ENCODE measurements around the gene PPP2R2D.

Gene PPP2R2D

GRCh38 chr10:131888186-131888604, 12.6 kb upstream of the PPP2R2D start:
- no peak for DNase-seq (ENCODE audit: extremely low spot score)
- TF ChIP-seq, protein P1, sequence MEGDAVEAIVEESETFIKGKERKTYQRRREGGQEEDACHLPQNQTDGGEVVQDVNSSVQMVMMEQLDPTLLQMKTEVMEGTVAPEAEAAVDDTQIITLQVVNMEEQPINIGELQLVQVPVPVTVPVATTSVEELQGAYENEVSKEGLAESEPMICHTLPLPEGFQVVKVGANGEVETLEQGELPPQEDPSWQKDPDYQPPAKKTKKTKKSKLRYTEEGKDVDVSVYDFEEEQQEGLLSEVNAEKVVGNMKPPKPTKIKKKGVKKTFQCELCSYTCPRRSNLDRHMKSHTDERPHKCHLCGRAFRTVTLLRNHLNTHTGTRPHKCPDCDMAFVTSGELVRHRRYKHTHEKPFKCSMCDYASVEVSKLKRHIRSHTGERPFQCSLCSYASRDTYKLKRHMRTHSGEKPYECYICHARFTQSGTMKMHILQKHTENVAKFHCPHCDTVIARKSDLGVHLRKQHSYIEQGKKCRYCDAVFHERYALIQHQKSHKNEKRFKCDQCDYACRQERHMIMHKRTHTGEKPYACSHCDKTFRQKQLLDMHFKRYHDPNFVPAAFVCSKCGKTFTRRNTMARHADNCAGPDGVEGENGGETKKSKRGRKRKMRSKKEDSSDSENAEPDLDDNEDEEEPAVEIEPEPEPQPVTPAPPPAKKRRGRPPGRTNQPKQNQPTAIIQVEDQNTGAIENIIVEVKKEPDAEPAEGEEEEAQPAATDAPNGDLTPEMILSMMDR (IDR thresholded peaks at IDR 0.05; ENCODE audit: control extremely low read depth, extremely low read depth, low read depth, missing control alignments): no peak
- CTCF ChIA-PET: interaction anchor here (1.2 to 2.0 kb wide), 2 partner anchors 121 to 135 kb away, joined by 3 to 15 read pairs; no protein-coding TSS in a partner anchor
- POLR2A ChIA-PET: no interaction called here

DNA sequence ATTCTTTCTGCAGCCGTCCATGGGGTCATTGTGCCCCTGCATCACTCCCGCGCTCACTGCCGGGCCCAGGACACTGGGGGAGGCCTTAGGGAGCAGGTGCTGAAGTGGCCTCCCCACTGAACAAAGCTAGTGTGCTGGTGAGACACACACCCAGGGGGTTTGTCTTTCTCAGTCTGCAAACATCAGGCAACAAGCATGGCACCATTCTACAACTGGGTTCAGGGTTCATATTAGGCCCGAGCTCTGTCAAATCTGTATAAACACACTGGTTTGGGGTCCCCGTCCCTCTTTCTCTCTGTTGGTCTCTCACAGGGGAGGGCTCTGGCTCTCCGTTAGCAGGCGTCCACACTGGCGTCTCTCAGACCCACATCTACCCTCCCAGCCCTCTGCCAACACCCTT, 11.1 kb upstream of the PPP2R2D start:
- ChIA-PET POLR2A (interaction anchor here (0.6 kb wide), 1 partner anchor 103 kb away, joined by 3 read pairs; no protein-coding TSS in a partner anchor), CTCF (interaction anchor here (2.0 kb wide), 1 partner anchor 133 kb away, joined by 15 read pairs; no protein-coding TSS in a partner anchor)
- no peak for DNase-seq (ENCODE audit: extremely low spot score)
- TF ChIP-seq, protein P1 (IDR thresholded peaks at IDR 0.05; ENCODE audit: control extremely low read depth, extremely low read depth, low read depth, missing control alignments): no peak

GRCh38 chr10:131890276-131891195, 10.3 kb upstream of the PPP2R2D start:
- TF ChIP-seq, protein P1 (IDR thresholded peaks at IDR 0.05; ENCODE audit: control extremely low read depth, extremely low read depth, low read depth, missing control alignments): no peak
- ChIA-PET POLR2A (no interaction called here), CTCF (interaction anchor here (2.0 kb wide), 1 partner anchor 132 kb away, joined by 15 read pairs; no protein-coding TSS in a partner anchor)
- DNase-seq (ENCODE audit: extremely low spot score): no peak

GRCh38 chr10:131891196-131891928, 9.4 kb upstream of the PPP2R2D start:
- TF ChIP-seq, protein P1 (IDR thresholded peaks at IDR 0.05; ENCODE audit: control extremely low read depth, extremely low read depth, low read depth, missing control alignments): no peak
- CTCF ChIA-PET: interaction anchor here (1.2 kb wide), 1 partner anchor 131 kb away, joined by 8 read pairs; no protein-coding TSS in a partner anchor
- no peak for DNase-seq (ENCODE audit: extremely low spot score)
- POLR2A ChIA-PET: no interaction called here

- DNase-seq (ENCODE audit: extremely low spot score): no peak
- POLR2A ChIA-PET: no interaction called here
- TF ChIP-seq, protein P1 (IDR thresholded peaks at IDR 0.05; ENCODE audit: control extremely low read depth, extremely low read depth, low read depth, missing control alignments): no peak
- CTCF ChIA-PET: interaction anchor here (1.2 kb wide), 1 partner anchor 130 kb away, joined by 8 read pairs; no protein-coding TSS in a partner anchor
These were observed 8.6 kb upstream of the PPP2R2D start for GRCh38 chr10:131891929-131892805.
